ENCODE results near the gene SIX2.
"Not testable (repeated sequence)": the region's sequence is repeated elsewhere in the genome, so short reads cannot be mapped to it uniquely, and the experiment has no call there.

The SIX2 gene

GRCh38 chr2:45009303-45009927 is at the start of gene SIX2:
TSS of gene SIX2 (minus strand) at chr2:45009452. CDS start at chr2:45009110, 342 bp downstream.
- DNase-seq (ENCODE audit: low spot score), result no peak

GRCh38 chr2:45055162-45055605 is 45.9 kb upstream of the SIX2 start:
- DNase-seq (ENCODE audit: low spot score), result no peak

- no peak for DNase-seq (ENCODE audit: low spot score)
Observed at GRCh38 chr2:45053966-45054365, 44.7 kb upstream of the SIX2 start.

GRCh38 chr2:45052388-45052928 is 43.2 kb upstream of the SIX2 start:
- no peak for DNase-seq (ENCODE audit: low spot score)

GRCh38 chr2:45049569-45050336 is 40.5 kb upstream of the SIX2 start:
- DNase-seq (ENCODE audit: low spot score), result no peak

- no peak for DNase-seq (ENCODE audit: low spot score)
Observed at GRCh38 chr2:45047301-45047700, 38.0 kb upstream of the SIX2 start.

- no peak for DNase-seq (ENCODE audit: low spot score)
Observed at GRCh38 chr2:45046786-45047185, 37.5 kb upstream of the SIX2 start.

- DNase-seq (ENCODE audit: low spot score), result no peak
Observed at GRCh38 chr2:45045706-45046105, 36.5 kb upstream of the SIX2 start.

GRCh38 chr2:45044916-45045315 is 35.7 kb upstream of the SIX2 start:
- DNase-seq (ENCODE audit: low spot score), result no peak

- no peak for DNase-seq (ENCODE audit: low spot score)
Observed at GRCh38 chr2:45043174-45043573, 33.9 kb upstream of the SIX2 start.

GRCh38 chr2:45042401-45042800 is 33.1 kb upstream of the SIX2 start:
- DNase-seq (ENCODE audit: low spot score), result no peak

- no peak for DNase-seq (ENCODE audit: low spot score)
Observed at GRCh38 chr2:45040786-45041185, 31.5 kb upstream of the SIX2 start.

- not testable (repeated sequence) for DNase-seq (ENCODE audit: low spot score)
Observed at GRCh38 chr2:45039804-45040203, 30.6 kb upstream of the SIX2 start.

- DNase-seq (ENCODE audit: low spot score), result not testable (repeated sequence)
Observed at GRCh38 chr2:45038861-45039260, 29.6 kb upstream of the SIX2 start.

GRCh38 chr2:45033302-45033701 is 24.1 kb upstream of the SIX2 start:
- no peak for DNase-seq (ENCODE audit: low spot score)

- DNase-seq (ENCODE audit: low spot score), result no peak
Observed at GRCh38 chr2:45031028-45031427, 21.8 kb upstream of the SIX2 start.

- no peak for DNase-seq (ENCODE audit: low spot score)
Observed at GRCh38 chr2:45030553-45030952, 21.3 kb upstream of the SIX2 start.

- no peak for DNase-seq (ENCODE audit: low spot score)
Observed at GRCh38 chr2:45029215-45029614, 20.0 kb upstream of the SIX2 start.

GRCh38 chr2:45028276-45028675 is 19.0 kb upstream of the SIX2 start:
- no peak for DNase-seq (ENCODE audit: low spot score)

- DNase-seq (ENCODE audit: low spot score), result no peak
Observed at GRCh38 chr2:45026924-45027450, 17.7 kb upstream of the SIX2 start.

GRCh38 chr2:45024600-45025291 is 15.5 kb upstream of the SIX2 start:
- no peak for DNase-seq (ENCODE audit: low spot score)

GRCh38 chr2:45024097-45024496 is 14.8 kb upstream of the SIX2 start:
- no peak for DNase-seq (ENCODE audit: low spot score)

GRCh38 chr2:45020439-45020838 is 11.2 kb upstream of the SIX2 start:
- DNase-seq (ENCODE audit: low spot score), result no peak

All from CD4-positive, alpha-beta T cell treated with Interleukin-15 for 4 hours (primary cell).